IMR-90 (cell line): ENCODE data around the gene PTGS1. TPM values are rescaled to one million over a fixed set of nuclear protein-coding genes. Genes with fewer than 3 reads are reported as not detected.

Experiments
- ATAC-seq: fragments of 200-7000 bp; cut with Tn5 transposase; 2 replicates; pipeline ENCODE4 v1.9.1; 2020; ENCODE audit warnings: low read depth, mild to moderate bottlenecking, moderate library complexity
- BruUV-seq: library from RNA; stranded (reverse); fragments of 400-500 nt; replicated peaks from 2 replicates; lab custom pipeline; 2021; lab: Mats Ljungman, UMichigan
- CTCF ChIA-PET: fragments of 300-600 bp; formaldehyde crosslinking; extraction: SDS; loops from one replicate; lab custom pipeline; 2021; ENCODE audit warnings: antibody characterized with exemption; lab: Yijun Ruan, JAX
- POLR2A ChIA-PET: fragments of 300-600 bp; sonication (Branson Sonifier 250); formaldehyde crosslinking; loops from one replicate; lab custom pipeline; 2022; ENCODE audit warnings: antibody characterized with exemption; ENCODE audit not compliant: unreplicated experiment; lab: Charles Lee
- DNase-seq: peaks from one replicate; pipeline ENCODE4 v3.0.0; 2013
- H2AFZ ChIP-seq: replicated peaks from 2 replicates; pipeline ENCODE3; 2013; ENCODE audit warnings: low read length, mild to moderate bottlenecking; ENCODE audit not compliant: poor library complexity
- H2AK5ac ChIP-seq: 2 replicates; pipeline ENCODE4 v1.6.1; 2013; ENCODE audit warnings: low read depth, low read length, inconsistent platforms
- H2AK9ac ChIP-seq: replicated peaks from 2 replicates; pipeline ENCODE3; 2013; ENCODE audit warnings: mild to moderate bottlenecking, low read depth, low read length, moderate library complexity; ENCODE audit not compliant: poor library complexity
- H2BK120ac ChIP-seq: 2 replicates; pipeline ENCODE4 v1.6.1; 2013; ENCODE audit warnings: low read depth, low read length, inconsistent platforms
- H2BK15ac ChIP-seq: 3 replicates; pipeline ENCODE4 v1.6.1; 2013; ENCODE audit warnings: low read depth, low read length, inconsistent platforms
- H2BK20ac ChIP-seq: 2 replicates; pipeline ENCODE4 v1.6.1; 2013; ENCODE audit warnings: low read depth, mild to moderate bottlenecking, inconsistent platforms, low read length, moderate library complexity
- H2BK5ac ChIP-seq: 2 replicates; pipeline ENCODE4 v1.6.1; 2013; ENCODE audit warnings: mild to moderate bottlenecking, low read depth, low read length, inconsistent platforms; ENCODE audit not compliant: poor library complexity, severe bottlenecking
- H3K14ac ChIP-seq: replicated peaks from 2 replicates; pipeline ENCODE4 v1.6.1; 2013; ENCODE audit warnings: low read depth, low read length, inconsistent platforms
- H3K18ac ChIP-seq: 2 replicates; pipeline ENCODE4 v1.6.1; 2013; ENCODE audit warnings: low read depth, low read length, control low read depth
- H3K23ac ChIP-seq: 2 replicates; pipeline ENCODE4 v1.6.1; 2013; ENCODE audit warnings: low read depth, low read length, inconsistent platforms
- H3K27ac ChIP-seq: 2 replicates; pipeline ENCODE4 v1.5.1; 2013; ENCODE audit warnings: mild to moderate bottlenecking, control low read depth, low read length; ENCODE audit not compliant: insufficient read depth
- H3K27me3 ChIP-seq: 2 replicates; pipeline ENCODE4 v1.6.1; 2013; ENCODE audit warnings: low read length; ENCODE audit not compliant: control insufficient read depth, insufficient read depth
- H3K36me3 ChIP-seq: 2 replicates; pipeline ENCODE4 v1.6.1; 2013; ENCODE audit warnings: low read length, mixed read lengths; ENCODE audit not compliant: control insufficient read depth, insufficient read depth
- H3K4ac ChIP-seq: 2 replicates; pipeline ENCODE4 v1.6.1; 2013; ENCODE audit warnings: low read depth, low read length, inconsistent platforms
- H3K4me1 ChIP-seq: 2 replicates; pipeline ENCODE4 v1.6.1; 2013; ENCODE audit warnings: low read length, mixed read lengths; ENCODE audit not compliant: control insufficient read depth, insufficient read depth
- H3K4me2 ChIP-seq: 2 replicates; pipeline ENCODE4 v1.6.1; 2013; ENCODE audit warnings: low read depth, mild to moderate bottlenecking, control low read depth, low read length, moderate library complexity
- H3K4me3 ChIP-seq: 2 replicates; pipeline ENCODE4 v1.5.1; 2013; ENCODE audit warnings: low read depth, mild to moderate bottlenecking, control low read depth, low read length, moderate library complexity; ENCODE audit not compliant: insufficient read depth
- H3K56ac ChIP-seq: 2 replicates; pipeline ENCODE4 v1.6.1; 2013; ENCODE audit warnings: low read length, inconsistent platforms; ENCODE audit not compliant: insufficient read depth; ENCODE audit errors: extremely low read depth
- H3K79me1 ChIP-seq, 2 experiments: 2 replicates each; pipeline ENCODE4 v1.6.1; 2013; ENCODE audit warnings: low read length in 2 of 2, inconsistent platforms in 1 of 2, low read depth in 1 of 2
- H3K9ac ChIP-seq: 2 replicates; pipeline ENCODE4 v1.6.1; 2013; ENCODE audit warnings: low read depth, low read length, control low read depth
- H3K9me1 ChIP-seq: 2 replicates; pipeline ENCODE4 v1.6.1; 2013; ENCODE audit warnings: low read length, inconsistent platforms; ENCODE audit not compliant: insufficient read depth
- H3K9me3 ChIP-seq: 2 replicates; pipeline ENCODE4 v1.6.1; 2013; ENCODE audit warnings: low read length; ENCODE audit not compliant: control insufficient read depth, insufficient read depth
- H4K20me1 ChIP-seq: 2 replicates; pipeline ENCODE4 v1.6.1; 2013; ENCODE audit warnings: low read length, inconsistent platforms; ENCODE audit not compliant: insufficient read depth
- H4K5ac ChIP-seq: 2 replicates; pipeline ENCODE4 v1.6.1; 2013; ENCODE audit warnings: mild to moderate bottlenecking, low read depth, low read length, control low read depth
- H4K8ac ChIP-seq, 2 experiments: 2 replicates each; pipeline ENCODE4 v1.6.1; 2013; ENCODE audit warnings: low read depth in 2 of 2, low read length in 2 of 2, control low read depth in 1 of 2, inconsistent platforms in 1 of 2
- H4K91ac ChIP-seq: 2 replicates; pipeline ENCODE4 v1.6.1; 2013; ENCODE audit warnings: low read depth, low read length, inconsistent platforms; ENCODE audit not compliant: insufficient read depth
- BHLHE40 ChIP-seq: fragments of 150-350 bp; IDR thresholded peaks from 2 replicates; pipeline ENCODE4 v1.6.1; 2016; ENCODE audit warnings: mild to moderate bottlenecking, low read depth, low read length
- CTCF ChIP-seq: conservative IDR thresholded peaks from 2 replicates; pipeline ENCODE4 v1.5.1; 2012; ENCODE audit warnings: mild to moderate bottlenecking, low read depth, low read length, improper control_type of control experiment
- FOS ChIP-seq: fragments of 150-350 bp; IDR thresholded peaks from 2 replicates; pipeline ENCODE4 v1.6.1; 2016; ENCODE audit warnings: low read depth, low read length
- MAZ ChIP-seq: IDR thresholded peaks from 2 replicates; pipeline ENCODE4 v1.6.1; 2012; ENCODE audit warnings: low read depth, mild to moderate bottlenecking, low read length, improper control_type of control experiment, moderate library complexity, borderline replicate concordance
- MXI1 ChIP-seq: IDR thresholded peaks from 2 replicates; pipeline ENCODE4 v1.6.1; 2012; ENCODE audit warnings: low read depth, mild to moderate bottlenecking, low read length, moderate library complexity, borderline replicate concordance
- POLR2A ChIP-seq: IDR thresholded peaks from 2 replicates; pipeline ENCODE4 v1.6.1; 2012; ENCODE audit warnings: mild to moderate bottlenecking, low read depth, low read length
- RAD21 ChIP-seq: IDR thresholded peaks from 2 replicates; pipeline ENCODE4 v1.6.1; 2012; ENCODE audit warnings: low read length, improper control_type of control experiment
- RFX5 ChIP-seq: IDR thresholded peaks from 2 replicates; pipeline ENCODE4 v1.8.0; 2012; ENCODE audit warnings: low read depth, mild to moderate bottlenecking, low read length, moderate library complexity
- SMC3 ChIP-seq: fragments of 150-350 bp; IDR thresholded peaks from 2 replicates; pipeline ENCODE4 v1.6.1; 2016; ENCODE audit warnings: low read depth, mild to moderate bottlenecking, antibody characterized with exemption, low read length, moderate library complexity
- WGBS, 2 experiments: methylation state at CpG; one replicate each; pipeline versions ENCODE4 v1.1.5 to v1.1.7; 2013; ENCODE audit warnings: missing lambda C conversion rate in 2 of 2; ENCODE audit not compliant: insufficient read length in 1 of 2; ENCODE audit errors: extremely low coverage in 2 of 2; 5-methylcytosine and 5-hydroxymethylcytosine counted together
- dilution Hi-C: fragments of 300-500 bp; cut with HindIII; formaldehyde crosslinking; loops from one replicate; pipeline ENCODE4 v1.14.3; 2018; ENCODE audit warnings: low sequenced_read_pairs; ENCODE audit not compliant: unreplicated experiment
- in situ Hi-C: fragments of 300-500 bp; cut with MboI; formaldehyde crosslinking; loops from 3 replicates; pipeline ENCODE4 v1.14.3; 2019; ENCODE audit warnings: low sequenced_read_pairs, inconsistent platforms, mixed read lengths
- intact Hi-C: fragments of 100-400 bp; cut with micrococcal nuclease; formaldehyde crosslinking; loops from 2 replicates; pipeline ENCODE4 v1.10.0; 2022
- polyA plus RNA-seq, 3 experiments: library from polyadenylated mRNA; depleted of rRNA; stranded (reverse); fragments of >200 nt; gene quantifications; 2 replicates each; pipeline ENCODE4 v1.2.3, GENCODE V29; 2012; ENCODE audit warnings: low replicate concordance in 1 of 3
- total RNA-seq: library from RNA; depleted of rRNA; stranded (reverse); fragments of >200 nt; gene quantifications from 2 replicates; pipeline ENCODE4 v1.2.3, GENCODE V29; 2012

Gene PTGS1
- total and polyA plus RNA-seq, 2 of the 4 experiments (the other 2 are of a cell fraction): 24.7 to 38.3 TPM

GRCh38 chr9:122337556-122337929 lies 33.3 kb upstream of the PTGS1 start:
- no peak overlapping the region for H3K4me2 ChIP-seq
- no peaks in the 10 kb centered on the region for H3K4me1 ChIP-seq
- ATAC-seq: no peak
- H3K14ac ChIP-seq: no peak overlapping the region
- H2AK5ac ChIP-seq: no peak overlapping the region
- intact Hi-C loops: no loop called here
- H3K23ac ChIP-seq: no peak overlapping the region
- no peaks in the 10 kb centered on the region for H3K9me3 ChIP-seq
- no peak overlapping the region for H2BK120ac ChIP-seq
- peaks cover 22% of the 10 kb centered on the region for H3K27me3 ChIP-seq
- ChIA-PET POLR2A (no interaction called here), CTCF (interaction anchor here (0.6 kb wide), 1 partner anchor 587 kb away, joined by 3 read pairs; no protein-coding TSS in a partner anchor)
- no peak overlapping the region for H2BK20ac ChIP-seq
- no peak overlapping the region for H2BK5ac ChIP-seq
- BruUV-seq: no TSS peak
- no peak overlapping the region for H2BK15ac ChIP-seq
- H3K9me1 ChIP-seq: no peaks in the 10 kb centered on the region; the same call in 1 of the 2 replicates
- no peak overlapping the region for H4K8ac ChIP-seq
- no CpG with 5 or more reads among the region's 4 CpGs for WGBS, 2 experiments
- no peak overlapping the region for H3K4me3 ChIP-seq
- no peak overlapping the region for H3K9ac ChIP-seq
- no peak overlapping the region for H3K27ac ChIP-seq
- no peak overlapping the region for H3K56ac ChIP-seq
- H2AFZ ChIP-seq: no peak overlapping the region
- H3K18ac ChIP-seq: no peak overlapping the region
- H4K5ac ChIP-seq: no peak overlapping the region
- H2AK9ac ChIP-seq: no peak overlapping the region
- in situ Hi-C loops: no loop called here
- no peaks in the 10 kb centered on the region for H4K20me1 ChIP-seq
- dilution Hi-C loops: no loop called here
- TF ChIP-seq POLR2A: no peak
- no peak for TF ChIP-seq BHLHE40
- TF ChIP-seq FOS: no peak
- TF ChIP-seq RAD21: no peak
- TF ChIP-seq MAZ: no peak
- TF ChIP-seq RFX5: no peak
- TF ChIP-seq SMC3: no peak
- no peak for TF ChIP-seq CTCF
- TF ChIP-seq MXI1: no peak
- DNase-seq: no peak
- H3K36me3 ChIP-seq: no peaks in the 10 kb centered on the region
- no peak overlapping the region for H4K91ac ChIP-seq
- H3K79me1 ChIP-seq: no peaks in the 10 kb centered on the region
- H3K4ac ChIP-seq: no peak overlapping the region
